ENCODE data around the gene NBEA. TPM values are rescaled to one million over a fixed set of nuclear protein-coding genes. Genes with fewer than 3 reads are reported as not detected.

The NBEA gene
- total RNA-seq, 8 experiments from 2014 or later = 2.8 to 45.7 (median 31.8) TPM

- ATAC-seq (replicated peaks in 6 of 8) = no peak
- WGBS, 10 experiments = 0 to 60% (median 23%) methylated on average over 1 of the region's 1 CpG; no CpG with 5 or more reads in 6 of the 10 experiments
- in situ Hi-C loops (cut with MboI; ENCODE audit: low pct_unique_long_range_greater_than_20kb in 2 of 9, low sequenced_read_pairs in 9 of 9, unreplicated experiment in 9 of 9) = no loop called here
- Histone ChIP-seq H3K27ac (no peak overlapping the region), H3K4me3 (no peak overlapping the region), H3K4me1 (replicated peaks in 1 of 2) (no peaks in the 10 kb centered on the region)
These were observed 283.1 kb downstream of the NBEA start for GRCh38 chr13:35225159-35225558.

GRCh38 chr13:35225582-35225981 is 283.5 kb downstream of the NBEA start:
- WGBS, 10 experiments = 20 to 100% (median 85%) methylated on average over 1 to 2 of the region's 2 CpGs; no CpG with 5 or more reads in 1 of the 10 experiments
- in situ Hi-C loops (cut with MboI; ENCODE audit: low pct_unique_long_range_greater_than_20kb in 2 of 9, low sequenced_read_pairs in 9 of 9, unreplicated experiment in 9 of 9) = no loop called here
- no peak for ATAC-seq (replicated peaks in 6 of 8)
- Histone ChIP-seq H3K4me3 (no peak overlapping the region), H3K27ac (no peak overlapping the region), H3K4me1 (replicated peaks in 1 of 2) (no peaks in the 10 kb centered on the region)

- Histone ChIP-seq H3K4me1 (replicated peaks in 1 of 2) (no peaks in the 10 kb centered on the region), H3K4me3 (no peak overlapping the region), H3K27ac (no peak overlapping the region)
- ATAC-seq (replicated peaks in 6 of 8) = no peak
- in situ Hi-C loops (cut with MboI; ENCODE audit: low pct_unique_long_range_greater_than_20kb in 2 of 9, low sequenced_read_pairs in 9 of 9, unreplicated experiment in 9 of 9) = no loop called here
- 85 to 100% (median 100%) methylated on average over 1 to 2 of the region's 2 CpGs; no CpG with 5 or more reads in 3 of the 10 experiments for WGBS, 10 experiments
These were observed 286.5 kb downstream of the NBEA start for GRCh38 chr13:35228536-35228935.

- no peak for ATAC-seq (replicated peaks in 6 of 8)
- in situ Hi-C loops (cut with MboI; ENCODE audit: low pct_unique_long_range_greater_than_20kb in 2 of 9, low sequenced_read_pairs in 9 of 9, unreplicated experiment in 9 of 9) = no loop called here
- WGBS, 10 experiments = 71 to 100% (median 100%) methylated on average over 1 of the region's 1 CpG; no CpG with 5 or more reads in 3 of the 10 experiments
- H3K4me1 ChIP-seq (replicated peaks in 1 of 2) = no peaks in the 10 kb centered on the region
- no peak overlapping the region for H3K27ac ChIP-seq
- H3K4me3 ChIP-seq = no peak overlapping the region
These were observed 289.4 kb downstream of the NBEA start for GRCh38 chr13:35231426-35231825.

- in situ Hi-C loops (cut with MboI; ENCODE audit: low pct_unique_long_range_greater_than_20kb in 2 of 9, low sequenced_read_pairs in 9 of 9, unreplicated experiment in 9 of 9) = no loop called here
- peak in 3 of 8 experiments; percentile 38 to 81 (median 57) for ATAC-seq (replicated peaks in 6 of 8)
- H3K27ac ChIP-seq = no peak overlapping the region
- no peaks in the 10 kb centered on the region for H3K4me1 ChIP-seq (replicated peaks in 1 of 2)
- 17 to 100% (median 86%) methylated on average over 1 of the region's 1 CpG; no CpG with 5 or more reads in 1 of the 10 experiments for WGBS, 10 experiments
- H3K4me3 ChIP-seq = no peak overlapping the region
These were observed 296.2 kb downstream of the NBEA start for GRCh38 chr13:35238274-35238673.

GRCh38 chr13:35252536-35253205 is 310.6 kb downstream of the NBEA start:
- no peak for ATAC-seq (replicated peaks in 6 of 8)
- WGBS, 10 experiments = 33 to 97% (median 80%) methylated on average over 1 to 3 of the region's 4 CpGs
- H3K4me3 ChIP-seq = no peak overlapping the region
- H3K27ac ChIP-seq = no peak overlapping the region
- no peaks in the 10 kb centered on the region for H3K4me1 ChIP-seq (replicated peaks in 1 of 2)
- in situ Hi-C loops (cut with MboI; ENCODE audit: low pct_unique_long_range_greater_than_20kb in 2 of 9, low sequenced_read_pairs in 9 of 9, unreplicated experiment in 9 of 9) = no loop called here

- in situ Hi-C loops (cut with MboI; ENCODE audit: low pct_unique_long_range_greater_than_20kb in 2 of 9, low sequenced_read_pairs in 9 of 9, unreplicated experiment in 9 of 9) = no loop called here
- 0 to 100% (median 94%) methylated on average over 1 to 6 of the region's 8 CpGs for WGBS, 10 experiments
- no peak for ATAC-seq (replicated peaks in 6 of 8)
- H3K4me1 ChIP-seq (replicated peaks in 1 of 2) = no peaks in the 10 kb centered on the region
- H3K27ac ChIP-seq = no peak overlapping the region
- H3K4me3 ChIP-seq = no peak overlapping the region
These were observed 313.2 kb downstream of the NBEA start for GRCh38 chr13:35255241-35255640.

GRCh38 chr13:35256459-35257148 is 314.5 kb downstream of the NBEA start:
- 90 to 100% (median 98%) methylated on average over 1 to 4 of the region's 9 CpGs; no CpG with 5 or more reads in 4 of the 10 experiments for WGBS, 10 experiments
- in situ Hi-C loops (cut with MboI; ENCODE audit: low pct_unique_long_range_greater_than_20kb in 2 of 9, low sequenced_read_pairs in 9 of 9, unreplicated experiment in 9 of 9) = no loop called here
- ATAC-seq (replicated peaks in 6 of 8) = no peak
- H3K4me1 ChIP-seq (replicated peaks in 1 of 2) = no peaks in the 10 kb centered on the region
- no peak overlapping the region for H3K27ac ChIP-seq
- no peak overlapping the region for H3K4me3 ChIP-seq

- Histone ChIP-seq H3K4me3 (no peak overlapping the region), H3K4me1 (replicated peaks in 1 of 2) (no peaks in the 10 kb centered on the region), H3K27ac (no peak overlapping the region)
- in situ Hi-C loops (cut with MboI; ENCODE audit: low pct_unique_long_range_greater_than_20kb in 2 of 9, low sequenced_read_pairs in 9 of 9, unreplicated experiment in 9 of 9) = no loop called here
- peak in 2 of 8 experiments; percentile 38 to 44 for ATAC-seq (replicated peaks in 6 of 8)
These were observed 318.2 kb downstream of the NBEA start for GRCh38 chr13:35260316-35260715.

GRCh38 chr13:35266412-35266811 is 324.3 kb downstream of the NBEA start:
- no peak overlapping the region for H3K4me3 ChIP-seq
- no peak for ATAC-seq (replicated peaks in 6 of 8)
- no peak overlapping the region for H3K27ac ChIP-seq
- WGBS, 10 experiments = 27 to 100% (median 89%) methylated on average over 1 to 3 of the region's 3 CpGs
- in situ Hi-C loops (cut with MboI; ENCODE audit: low pct_unique_long_range_greater_than_20kb in 2 of 9, low sequenced_read_pairs in 9 of 9, unreplicated experiment in 9 of 9) = no loop called here
- H3K4me1 ChIP-seq (replicated peaks in 1 of 2) = no peaks in the 10 kb centered on the region

GRCh38 chr13:35278917-35279316 is 336.8 kb downstream of the NBEA start:
- in situ Hi-C loops (cut with MboI; ENCODE audit: low pct_unique_long_range_greater_than_20kb in 2 of 9, low sequenced_read_pairs in 9 of 9, unreplicated experiment in 9 of 9) = no loop called here
- H3K27ac ChIP-seq = no peak overlapping the region
- no peak for ATAC-seq (replicated peaks in 6 of 8)

GRCh38 chr13:35279500-35279899 is 337.4 kb downstream of the NBEA start:
- 50 to 100% (median 100%) methylated on average over 1 of the region's 1 CpG; no CpG with 5 or more reads in 1 of the 10 experiments for WGBS, 10 experiments
- no peak for ATAC-seq (replicated peaks in 6 of 8)
- in situ Hi-C loops (cut with MboI; ENCODE audit: low pct_unique_long_range_greater_than_20kb in 2 of 9, low sequenced_read_pairs in 9 of 9, unreplicated experiment in 9 of 9) = no loop called here

More at GRCh38 chr13:35278917-35279316, 336.8 kb downstream of the NBEA start:
- Histone ChIP-seq H3K4me3 (no peak overlapping the region), H3K4me1 (replicated peaks in 1 of 2) (peaks cover 0 to 13% of the 10 kb centered on the region in 2 donors)

GRCh38 chr13:35283856-35284255 is 341.8 kb downstream of the NBEA start:
- H3K27ac ChIP-seq = no peak overlapping the region
- peak in 4 of 8 experiments; percentile 16 to 84 (median 42) for ATAC-seq (replicated peaks in 6 of 8)
- H3K4me3 ChIP-seq = no peak overlapping the region
- in situ Hi-C loops (cut with MboI; ENCODE audit: low pct_unique_long_range_greater_than_20kb in 2 of 9, low sequenced_read_pairs in 9 of 9, unreplicated experiment in 9 of 9) = no loop called here
- peaks cover 1 to 7% of the 10 kb centered on the region in 2 donors for H3K4me1 ChIP-seq (replicated peaks in 1 of 2)
- 40 to 100% (median 89%) methylated on average over 1 of the region's 1 CpG; no CpG with 5 or more reads in 1 of the 10 experiments for WGBS, 10 experiments

More at GRCh38 chr13:35279500-35279899, 337.4 kb downstream of the NBEA start:
- no peak overlapping the region for H3K27ac ChIP-seq
- no peak overlapping the region for H3K4me3 ChIP-seq
- peaks cover 0 to 13% of the 10 kb centered on the region in 2 donors for H3K4me1 ChIP-seq (replicated peaks in 1 of 2)

Data from motor neuron (in vitro differentiated cells).